HG03558 (cell line): ENCODE results near the gene GP1BA.

Source experiments
- ATAC-seq: cut with Tn5 transposase; IDR thresholded peaks from one replicate; pipeline ENCODE4 v1.9.1; 2021; ENCODE audit warnings: moderate number of reproducible peaks; ENCODE audit not compliant: unreplicated experiment; ENCODE audit errors: extremely low read depth

Gene GP1BA

GRCh38 chr17:4970273-4970672 is 38.2 kb downstream of the GP1BA start:
- ATAC-seq = no peak

GRCh38 chr17:4971826-4972225 is 39.7 kb downstream of the GP1BA start:
- no peak for ATAC-seq

DNA sequence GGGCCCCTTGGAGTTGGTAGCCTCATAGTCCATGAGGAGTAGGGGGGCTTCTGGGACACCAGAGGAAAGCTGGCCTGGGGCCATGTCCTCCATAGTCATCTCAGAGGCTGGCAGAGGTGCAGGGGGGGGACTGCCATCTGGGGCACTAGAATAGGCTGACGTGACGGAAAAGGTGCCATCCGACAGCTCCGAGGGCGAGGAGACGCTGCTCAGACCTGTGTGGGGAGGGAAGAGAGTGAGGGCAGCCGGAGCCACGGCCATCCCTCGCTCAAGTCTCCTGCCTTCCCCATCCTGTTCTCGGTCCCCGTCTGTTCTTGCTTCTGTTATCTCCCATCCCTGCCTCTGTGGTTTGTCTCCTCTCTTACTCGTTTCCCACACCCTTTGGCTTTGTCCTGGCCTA is 40.2 kb downstream of the GP1BA start:
- no peak for ATAC-seq

- no peak for ATAC-seq
Measured at GRCh38 chr17:4972752-4973151, 40.7 kb downstream of the GP1BA start.

GRCh38 chr17:4973256-4974114 is 41.4 kb downstream of the GP1BA start:
- no peak for ATAC-seq

- no peak for ATAC-seq
Measured at GRCh38 chr17:4974115-4974670, 42.1 kb downstream of the GP1BA start.

DNA sequence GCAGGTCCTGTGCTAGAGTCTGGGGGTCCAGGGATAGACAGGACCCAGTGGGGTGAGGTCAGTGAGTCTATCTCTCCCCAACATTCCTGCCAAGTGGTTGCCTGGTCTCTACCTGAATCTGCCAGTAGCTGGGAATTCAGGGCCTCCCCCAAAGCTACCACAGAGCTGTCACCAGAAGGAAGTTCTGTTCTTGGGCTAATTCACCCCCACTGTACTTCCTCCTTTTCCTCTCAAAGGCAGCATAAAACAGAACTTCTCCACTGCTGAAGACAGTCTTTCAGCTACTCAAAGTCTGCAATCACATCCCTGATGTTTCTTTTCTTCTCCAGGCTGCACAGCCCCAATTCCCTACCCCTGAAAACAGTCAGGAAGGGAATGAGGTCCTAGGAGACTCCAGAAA is 46.6 kb downstream of the GP1BA start:
- ATAC-seq = no peak

DNA sequence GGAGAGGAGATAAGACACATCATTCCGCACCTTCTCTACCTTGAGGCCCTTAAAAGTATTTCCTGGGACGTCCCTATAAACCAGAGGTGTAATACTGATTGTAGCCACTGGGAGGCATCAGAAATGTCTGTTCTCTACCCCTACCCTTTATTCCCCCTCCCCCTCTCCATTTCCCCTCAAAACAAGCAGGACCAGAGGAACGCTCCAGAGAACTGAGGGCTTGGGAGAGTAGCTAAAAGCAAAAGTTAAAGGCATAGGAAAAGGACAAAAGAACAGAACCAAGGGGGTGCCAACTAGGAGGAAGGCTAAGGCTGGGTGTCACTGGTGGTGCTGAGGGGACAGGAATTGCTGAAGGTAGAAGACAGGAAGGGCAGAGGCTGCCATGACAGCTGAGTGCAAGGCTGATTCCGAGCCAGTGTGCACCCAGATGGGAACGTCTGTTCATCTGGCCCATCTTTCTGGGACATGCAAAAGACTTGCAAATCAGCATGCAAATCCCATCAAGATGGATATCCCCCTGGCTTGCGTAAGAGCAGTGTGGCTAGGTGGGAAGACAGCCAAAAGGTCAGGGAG is 48.7 kb downstream of the GP1BA start:
- ATAC-seq = no peak

DNA sequence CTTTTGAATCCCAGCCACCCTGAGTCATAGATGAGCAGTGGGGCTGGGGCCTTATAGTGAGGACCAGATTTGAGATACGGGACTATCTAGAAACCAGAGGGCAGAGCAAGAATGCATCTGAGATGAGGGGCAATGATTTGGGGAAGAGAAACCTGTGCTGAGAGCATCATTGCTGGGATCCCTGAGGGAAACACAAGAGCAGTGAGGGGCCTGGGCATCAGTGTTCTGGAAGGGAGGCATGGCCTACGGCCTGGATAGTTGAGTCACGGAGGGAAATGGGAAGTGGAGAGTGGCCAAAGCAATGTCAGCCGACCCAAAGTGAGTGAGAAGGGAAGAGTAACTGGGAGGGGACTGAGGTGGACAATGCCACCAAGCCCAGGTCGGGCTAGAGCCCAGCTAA is 50.2 kb downstream of the GP1BA start:
- no peak for ATAC-seq
